Mesothelial cell of epicardium (in vitro differentiated cells): Measurements from ENCODE around the gene C1QTNF1. TPM values are rescaled to one million over a fixed set of nuclear protein-coding genes. Genes with fewer than 3 reads are reported as not detected.

Experiments used
- DNase-seq, 2 experiments: peaks; one replicate each; pipeline ENCODE4 v3.0.0; 2021; ENCODE audit warnings: low spot score in 2 of 2; ENCODE audit not compliant: unreplicated experiment in 2 of 2
- H3K27ac Mint-ChIP-seq: 2 replicates; pipeline ENCODE4 v1.8.0; 2021; ENCODE audit warnings: mixed read lengths
- H3K27me3 Mint-ChIP-seq: 2 replicates; pipeline ENCODE4 v1.8.0; 2021; ENCODE audit warnings: low read depth, mixed read lengths
- H3K36me3 Mint-ChIP-seq: 2 replicates; pipeline ENCODE4 v1.8.0; 2021; ENCODE audit warnings: mixed read lengths
- H3K4me1 Mint-ChIP-seq: 2 replicates; pipeline ENCODE4 v1.8.0; 2021; ENCODE audit warnings: mixed read lengths
- H3K4me3 Mint-ChIP-seq: 2 replicates; pipeline ENCODE4 v1.8.0; 2021; ENCODE audit warnings: mild to moderate bottlenecking, moderate library complexity, mixed read lengths
- H3K9me3 Mint-ChIP-seq: 2 replicates; pipeline ENCODE4 v1.8.0; 2021; ENCODE audit warnings: mixed read lengths
- CTCF ChIP-seq: fragments of 200-600 bp; sonication (generic); IDR thresholded peaks from one replicate; pipeline ENCODE4 v1.5.0; 2021; ENCODE audit warnings: antibody characterized with exemption; ENCODE audit not compliant: unreplicated experiment
- total RNA-seq: library from RNA; stranded (reverse); gene quantifications from 3 replicates; pipeline ENCODE4 v1.2.1, GENCODE V29; 2021

The C1QTNF1 gene
- total RNA-seq, 1 donor from 2014 or later, result 22.1 TPM

GRCh38 chr17:79049821-79050220 is 25.9 kb downstream of the C1QTNF1 start:
- Mint-ChIP-seq H3K36me3 (peaks cover 4% of the 10 kb centered on the region), H3K4me3 (no peak overlapping the region), H3K27ac (no peak overlapping the region), H3K4me1 (peaks cover 7% of the 10 kb centered on the region), H3K27me3 (peaks cover 12% of the 10 kb centered on the region), H3K9me3 (peaks cover 32% of the 10 kb centered on the region)
- DNase-seq, result no peak
- TF ChIP-seq CTCF, result no peak

GRCh38 chr17:79050551-79050950 is 26.6 kb downstream of the C1QTNF1 start:
- Mint-ChIP-seq H3K27ac (no peak overlapping the region), H3K9me3 (peaks cover 40% of the 10 kb centered on the region), H3K4me1 (peaks cover 7% of the 10 kb centered on the region), H3K4me3 (no peak overlapping the region), H3K36me3 (peaks cover 4% of the 10 kb centered on the region), H3K27me3 (peaks cover 8% of the 10 kb centered on the region)
- DNase-seq, result no peak
- TF ChIP-seq CTCF, result no peak

- Mint-ChIP-seq H3K27ac (no peak overlapping the region), H3K36me3 (peaks cover 4% of the 10 kb centered on the region), H3K27me3 (peaks cover 3% of the 10 kb centered on the region)
Measured at GRCh38 chr17:79051306-79051705, 27.3 kb downstream of the C1QTNF1 start.

GRCh38 chr17:79052131-79052530 is 28.2 kb downstream of the C1QTNF1 start:
- Mint-ChIP-seq H3K36me3 (peaks cover 4% of the 10 kb centered on the region), H3K4me3 (no peak overlapping the region), H3K4me1 (peaks cover 2% of the 10 kb centered on the region), H3K9me3 (peaks cover 40% of the 10 kb centered on the region), H3K27ac (no peak overlapping the region), H3K27me3 (peaks cover 3% of the 10 kb centered on the region)
- no peak for DNase-seq
- TF ChIP-seq CTCF, result no peak

More at GRCh38 chr17:79051306-79051705, 27.3 kb downstream of the C1QTNF1 start:
- H3K9me3 Mint-ChIP-seq, result peaks cover 40% of the 10 kb centered on the region
- no peak overlapping the region for H3K4me3 Mint-ChIP-seq
- no peak for DNase-seq
- TF ChIP-seq CTCF, result no peak
- peaks cover 2% of the 10 kb centered on the region for H3K4me1 Mint-ChIP-seq

- Mint-ChIP-seq H3K9me3 (peaks cover 46% of the 10 kb centered on the region), H3K36me3 (peaks cover 4% of the 10 kb centered on the region), H3K4me1 (no peaks in the 10 kb centered on the region), H3K27ac (no peak overlapping the region), H3K27me3 (peaks cover 7% of the 10 kb centered on the region), H3K4me3 (no peak overlapping the region)
- DNase-seq, result no peak
- no peak for TF ChIP-seq CTCF
Measured at GRCh38 chr17:79053251-79053925, 29.4 kb downstream of the C1QTNF1 start.
